Duodenal mucosa (tissue), 2 donors: ENCODE measurements around the gene GPATCH11.

Experiments
- H3K27ac ChIP-seq: one replicate; pipeline ENCODE4 v1.7.0; 2013; ENCODE audit warnings: low read depth, low read length
- H3K27me3 ChIP-seq, 2 donors: one replicate each; pipeline ENCODE4 v1.7.0; 2013; ENCODE audit warnings: low read length in 2 of 2, control low read depth in 1 of 2; ENCODE audit not compliant: insufficient read depth in 2 of 2, control insufficient read depth in 1 of 2
- H3K36me3 ChIP-seq, 2 donors: one replicate each; pipeline ENCODE4 v1.7.0; 2013; ENCODE audit warnings: low read length in 2 of 2, control low read depth in 1 of 2; ENCODE audit not compliant: insufficient read depth in 2 of 2, control insufficient read depth in 1 of 2
- H3K4me1 ChIP-seq, 2 donors: one replicate each; pipeline ENCODE4 v1.7.0; 2013; ENCODE audit warnings: low read length in 2 of 2, control low read depth in 1 of 2; ENCODE audit not compliant: insufficient read depth in 2 of 2, control insufficient read depth in 1 of 2
- H3K4me3 ChIP-seq, 2 donors: one replicate each; pipeline ENCODE4 v1.7.0; 2013; ENCODE audit warnings: low read length in 2 of 2, low read depth in 1 of 2
- H3K9ac ChIP-seq, 2 donors: one replicate each; pipeline ENCODE4 v1.7.0; 2013; ENCODE audit warnings: low read length in 2 of 2, low read depth in 1 of 2
- H3K9me3 ChIP-seq, 2 donors: one replicate each; pipeline ENCODE4 v1.7.0; 2013; ENCODE audit warnings: low read length in 2 of 2, control low read depth in 1 of 2; ENCODE audit not compliant: control insufficient read depth in 1 of 2

The GPATCH11 gene

GRCh38 chr2:37102588-37102987 lies 18.3 kb downstream of the GPATCH11 start:
- no peak overlapping the region for H3K4me3 ChIP-seq
- no peak overlapping the region for H3K27ac ChIP-seq
- no peaks in the 10 kb centered on the region for H3K4me1 ChIP-seq
- H3K9ac ChIP-seq = no peak overlapping the region
- no peaks in the 10 kb centered on the region for H3K9me3 ChIP-seq
- peaks cover 21 to 26% of the 10 kb centered on the region in 2 donors for H3K36me3 ChIP-seq
- no peaks in the 10 kb centered on the region for H3K27me3 ChIP-seq

- H3K27ac ChIP-seq = no peak overlapping the region
- no peaks in the 10 kb centered on the region for H3K27me3 ChIP-seq
- H3K36me3 ChIP-seq = peaks cover 30 to 36% of the 10 kb centered on the region in 2 donors
- no peak overlapping the region for H3K9ac ChIP-seq
- H3K4me1 ChIP-seq = no peaks in the 10 kb centered on the region
- H3K4me3 ChIP-seq = no peak overlapping the region
- no peaks in the 10 kb centered on the region for H3K9me3 ChIP-seq
Measured at GRCh38 chr2:37104178-37104577, 19.9 kb downstream of the GPATCH11 start.

- Histone ChIP-seq H3K9me3 (no peaks in the 10 kb centered on the region), H3K4me1 (no peaks in the 10 kb centered on the region), H3K27me3 (no peaks in the 10 kb centered on the region), H3K27ac (no peak overlapping the region), H3K36me3 (peaks cover 30 to 41% of the 10 kb centered on the region in 2 donors), H3K9ac (no peak overlapping the region), H3K4me3 (no peak overlapping the region)
Measured at GRCh38 chr2:37105150-37105549, 20.8 kb downstream of the GPATCH11 start.

GRCh38 chr2:37109523-37109922 lies 25.2 kb downstream of the GPATCH11 start:
- H3K4me3 ChIP-seq = no peak overlapping the region
- H3K9me3 ChIP-seq = no peaks in the 10 kb centered on the region
- H3K27ac ChIP-seq = no peak overlapping the region
- no peaks in the 10 kb centered on the region for H3K4me1 ChIP-seq
- peaks cover 14 to 53% of the 10 kb centered on the region in 2 donors for H3K36me3 ChIP-seq
- no peaks in the 10 kb centered on the region for H3K27me3 ChIP-seq
- no peak overlapping the region for H3K9ac ChIP-seq

GRCh38 chr2:37110306-37111212 lies 26.2 kb downstream of the GPATCH11 start:
- Histone ChIP-seq H3K27me3 (no peaks in the 10 kb centered on the region), H3K36me3 (peaks cover 17 to 57% of the 10 kb centered on the region in 2 donors), H3K27ac (no peak overlapping the region)

GRCh38 chr2:37111958-37112357 lies 27.6 kb downstream of the GPATCH11 start:
- H3K36me3 ChIP-seq = peaks cover 16 to 57% of the 10 kb centered on the region in 2 donors
- H3K4me1 ChIP-seq = no peaks in the 10 kb centered on the region
- no peak overlapping the region for H3K27ac ChIP-seq
- no peaks in the 10 kb centered on the region for H3K9me3 ChIP-seq
- H3K9ac ChIP-seq = no peak overlapping the region
- H3K4me3 ChIP-seq = no peak overlapping the region
- H3K27me3 ChIP-seq = no peaks in the 10 kb centered on the region

More at GRCh38 chr2:37110306-37111212, 26.2 kb downstream of the GPATCH11 start:
- Histone ChIP-seq H3K9ac (no peak overlapping the region), H3K4me1 (no peaks in the 10 kb centered on the region), H3K9me3 (no peaks in the 10 kb centered on the region), H3K4me3 (no peak overlapping the region)

GRCh38 chr2:37117566-37117965 lies 33.2 kb downstream of the GPATCH11 start:
- Histone ChIP-seq H3K36me3 (peaks cover 16 to 58% of the 10 kb centered on the region in 2 donors), H3K27ac (no peak overlapping the region), H3K4me3 (no peak overlapping the region), H3K9me3 (no peaks in the 10 kb centered on the region), H3K27me3 (no peaks in the 10 kb centered on the region), H3K9ac (no peak overlapping the region), H3K4me1 (no peaks in the 10 kb centered on the region)

GRCh38 chr2:37119157-37119556 lies 34.8 kb downstream of the GPATCH11 start:
- no peaks in the 10 kb centered on the region for H3K4me1 ChIP-seq
- H3K9ac ChIP-seq = no peak overlapping the region
- no peak overlapping the region for H3K4me3 ChIP-seq
- no peaks in the 10 kb centered on the region for H3K9me3 ChIP-seq
- peaks cover 16 to 60% of the 10 kb centered on the region in 2 donors for H3K36me3 ChIP-seq
- no peaks in the 10 kb centered on the region for H3K27me3 ChIP-seq
- no peak overlapping the region for H3K27ac ChIP-seq

- H3K36me3 ChIP-seq = peaks cover 19 to 48% of the 10 kb centered on the region in 2 donors
- no peak overlapping the region for H3K9ac ChIP-seq
- H3K4me1 ChIP-seq = no peaks in the 10 kb centered on the region
- no peaks in the 10 kb centered on the region for H3K27me3 ChIP-seq
- no peak overlapping the region for H3K27ac ChIP-seq
- H3K4me3 ChIP-seq = no peak overlapping the region
- H3K9me3 ChIP-seq = no peaks in the 10 kb centered on the region
Measured at GRCh38 chr2:37125416-37125815, 41.1 kb downstream of the GPATCH11 start.

GRCh38 chr2:37132914-37133313 lies 48.6 kb downstream of the GPATCH11 start:
- H3K4me1 ChIP-seq = no peaks in the 10 kb centered on the region
- H3K27me3 ChIP-seq = no peaks in the 10 kb centered on the region
- no peak overlapping the region for H3K9ac ChIP-seq
- no peak overlapping the region for H3K4me3 ChIP-seq
- no peak overlapping the region for H3K27ac ChIP-seq
- peaks cover 31 to 87% of the 10 kb centered on the region in 2 donors for H3K36me3 ChIP-seq
- no peaks in the 10 kb centered on the region for H3K9me3 ChIP-seq
